Measurements from ENCODE around the gene ZBTB20.

GRCh38 chr3:114557791-114558190, 589.3 kb downstream of the ZBTB20 start:
- TF ChIP-seq CTCF (conservative IDR thresholded peaks at IDR 0.05; ENCODE audit: low read depth, low read length) = no peak
- TF ChIP-seq RAD21 (IDR thresholded peaks at IDR 0.05; ENCODE audit: low read length) = no peak
- no peak for TF ChIP-seq POLR2A (IDR thresholded peaks at IDR 0.05; ENCODE audit: low read depth, low read length)
- TF ChIP-seq MAFK (IDR thresholded peaks at IDR 0.05; ENCODE audit: low read depth, low read length) = no peak
- no peak for TF ChIP-seq MXI1 (IDR thresholded peaks at IDR 0.05; ENCODE audit: borderline replicate concordance, low read depth, low read length)
- no peak for TF ChIP-seq ELK1 (IDR thresholded peaks at IDR 0.05; ENCODE audit: borderline replicate concordance, low read depth, low read length)
- no peak for TF ChIP-seq RCOR1 (IDR thresholded peaks at IDR 0.05; ENCODE audit: insufficient replicate concordance, low read length)

Data from IMR-90 (cell line).